Left ventricle myocardium inferior (tissue), 1 donor: ENCODE data around the gene NOX1. TPM values are rescaled to one million over a fixed set of nuclear protein-coding genes. Genes with fewer than 3 reads are reported as not detected.
"Not testable (repeated sequence)": the region's sequence is repeated elsewhere in the genome, so short reads cannot be mapped to it uniquely, and the experiment has no call there.

ENCODE experiments used
- DNase-seq: peaks from one replicate; pipeline ENCODE4 v3.0.0-alpha.2; 2020
- H3K27ac ChIP-seq: fragments of 200-600 bp; replicated peaks from 2 replicates; pipeline ENCODE4 v1.8.0; 2021
- H3K27me3 ChIP-seq: fragments of 200-600 bp; 2 replicates; pipeline ENCODE4 v1.8.0; 2021; ENCODE audit warnings: low read depth
- H3K36me3 ChIP-seq: fragments of 200-600 bp; 2 replicates; pipeline ENCODE4 v1.8.0; 2021
- H3K4me1 ChIP-seq: fragments of 200-600 bp; 2 replicates; pipeline ENCODE4 v1.8.0; 2021
- H3K4me3 ChIP-seq: fragments of 200-600 bp; 2 replicates; pipeline ENCODE4 v1.8.0; 2021; ENCODE audit warnings: mild to moderate bottlenecking, moderate library complexity
- H3K9me3 ChIP-seq: fragments of 200-600 bp; replicated peaks from 2 replicates; pipeline ENCODE4 v1.8.0; 2021
- CTCF ChIP-seq: fragments of 200-600 bp; IDR thresholded peaks from 2 replicates; pipeline ENCODE4 v1.8.0; 2021; ENCODE audit warnings: antibody characterized with exemption, mild to moderate bottlenecking, borderline replicate concordance
- intact Hi-C: fragments of 100-400 bp; cut with micrococcal nuclease; formaldehyde crosslinking; loops from one replicate; pipeline ENCODE4 v1.11.0; 2022
- total RNA-seq: library from RNA; stranded (reverse); fragmentation: NEBNext Ultra II Directional; extraction: Animal tissue kit (Norgen Biotek cat#: 25700); gene quantifications from one replicate; pipeline ENCODE4 v1.2.1, GENCODE V29; 2021
- donor health status: DM: no; HTN: yes; CAD: no; lungs with severe emphysema.

The NOX1 gene
- total RNA-seq, 1 donor from 2014 or later: not detected

- H3K27ac ChIP-seq: peak overlapping the region; percentile 72
- no peak for TF ChIP-seq CTCF
- peak overlapping the region; percentile 77 for H3K4me3 ChIP-seq
- peaks cover 20% of the 10 kb centered on the region for H3K36me3 ChIP-seq
- intact Hi-C loops: no loop called here
- peak; percentile 12 for DNase-seq
- peaks cover 4% of the 10 kb centered on the region for H3K27me3 ChIP-seq
- H3K9me3 ChIP-seq: no peaks in the 10 kb centered on the region
- peaks cover 10% of the 10 kb centered on the region for H3K4me1 ChIP-seq
Measured at GRCh38 chrX:100819534-100819836, 54.7 kb downstream of the NOX1 start.

GRCh38 chrX:100817340-100817739, 56.8 kb downstream of the NOX1 start:
- H3K36me3 ChIP-seq: peaks cover 1% of the 10 kb centered on the region
- H3K4me1 ChIP-seq: peaks cover 10% of the 10 kb centered on the region
- H3K27me3 ChIP-seq: peaks cover 6% of the 10 kb centered on the region
- intact Hi-C loops: no loop called here
- H3K4me3 ChIP-seq: no peak overlapping the region
- H3K27ac ChIP-seq: no peak overlapping the region
- DNase-seq: no peak
- TF ChIP-seq CTCF: no peak
- no peaks in the 10 kb centered on the region for H3K9me3 ChIP-seq

GRCh38 chrX:100812216-100813158, 61.7 kb downstream of the NOX1 start:
- intact Hi-C loops: no loop called here
- DNase-seq: no peak
- Histone ChIP-seq H3K4me1 (no peaks in the 10 kb centered on the region), H3K27me3 (peaks cover 6% of the 10 kb centered on the region), H3K4me3 (no peak overlapping the region), H3K9me3 (no peaks in the 10 kb centered on the region), H3K36me3 (no peaks in the 10 kb centered on the region), H3K27ac (no peak overlapping the region)
- no peak for TF ChIP-seq CTCF

GRCh38 chrX:100808265-100808664, 65.9 kb downstream of the NOX1 start:
- H3K36me3 ChIP-seq, H3K27ac ChIP-seq, H3K4me1 ChIP-seq, H3K27me3 ChIP-seq, H3K4me3 ChIP-seq, intact Hi-C loops, DNase-seq: not testable (repeated sequence)
- peaks cover 11% of the 10 kb centered on the region for H3K9me3 ChIP-seq

GRCh38 chrX:100804780-100805179, 69.4 kb downstream of the NOX1 start:
- no peaks in the 10 kb centered on the region for H3K4me1 ChIP-seq
- H3K27ac ChIP-seq: no peak overlapping the region
- no peak for DNase-seq
- no peaks in the 10 kb centered on the region for H3K27me3 ChIP-seq
- H3K36me3 ChIP-seq: no peaks in the 10 kb centered on the region
- no peak overlapping the region for H3K4me3 ChIP-seq
- TF ChIP-seq CTCF: no peak
- intact Hi-C loops: no loop called here
- H3K9me3 ChIP-seq: peaks cover 11% of the 10 kb centered on the region

GRCh38 chrX:100802843-100803242, 71.3 kb downstream of the NOX1 start:
- intact Hi-C loops: no loop called here
- TF ChIP-seq CTCF: no peak
- peaks cover 11% of the 10 kb centered on the region for H3K9me3 ChIP-seq
- H3K27ac ChIP-seq: no peak overlapping the region
- DNase-seq: no peak
- no peaks in the 10 kb centered on the region for H3K4me1 ChIP-seq
- no peaks in the 10 kb centered on the region for H3K27me3 ChIP-seq
- H3K4me3 ChIP-seq: no peak overlapping the region
- H3K36me3 ChIP-seq: no peaks in the 10 kb centered on the region
